Esophagus muscularis mucosa (tissue), 2 donors: ENCODE measurements around the gene ARL15.

Experiments
- POLR2A ChIP-seq: fragments of 450-650 bp; IDR thresholded peaks from one replicate; pipeline ENCODE4 v1.6.1; 2017; ENCODE audit warnings: antibody characterized with exemption, moderate library complexity, mild to moderate bottlenecking, low read depth
- POLR2AphosphoS5 ChIP-seq, 2 donors: sonication (generic); formaldehyde crosslinking; IDR thresholded peaks; one replicate each; pipeline ENCODE4 v1.6.1; 2017; ENCODE audit warnings: antibody characterized with exemption in 2 of 2

GRCh38 chr5:53929570-53929969 lies 380.8 kb downstream of the ARL15 start:
- TF ChIP-seq POLR2A: no peak
- no peak for TF ChIP-seq POLR2AphosphoS5 (IDR thresholded peaks at IDR 0.05)
